Kidney epithelial cell (primary cell): ENCODE data around the gene PRM3. TPM values are rescaled to one million over a fixed set of nuclear protein-coding genes. Genes with fewer than 3 reads are reported as not detected.

Experiments
- DNase-seq: peaks from one replicate; pipeline ENCODE4 v3.0.0-alpha.2; 2010; ENCODE audit warnings: low read depth
- H3K27me3 ChIP-seq: 2 replicates; pipeline ENCODE4 v1.6.0; 2011; ENCODE audit warnings: low read length; ENCODE audit not compliant: control insufficient read depth, insufficient read depth
- H3K36me3 ChIP-seq: 2 replicates; pipeline ENCODE4 v1.5.1; 2011; ENCODE audit warnings: low read length; ENCODE audit not compliant: control insufficient read depth, insufficient read depth
- H3K4me3 ChIP-seq: 2 replicates; pipeline ENCODE4 v1.5.1; 2011; ENCODE audit warnings: low read depth, mild to moderate bottlenecking, control low read depth, low read length
- total RNA-seq: library from RNA; depleted of rRNA; stranded (reverse); fragments of >200 nt; gene quantifications from 2 replicates; pipeline ENCODE4 v1.2.3, GENCODE V29; 2015
- TF ChIP-seq, protein P1 (sequence below): IDR thresholded peaks from 2 replicates; pipeline ENCODE4 v1.5.1; 2011; ENCODE audit warnings: mild to moderate bottlenecking, moderate library complexity, low read length, control low read depth, inconsistent platforms; ENCODE audit not compliant: insufficient read depth, poor library complexity, severe bottlenecking

The PRM3 gene
- total RNA-seq, 1 donor from 2014 or later = not detected

DNA sequence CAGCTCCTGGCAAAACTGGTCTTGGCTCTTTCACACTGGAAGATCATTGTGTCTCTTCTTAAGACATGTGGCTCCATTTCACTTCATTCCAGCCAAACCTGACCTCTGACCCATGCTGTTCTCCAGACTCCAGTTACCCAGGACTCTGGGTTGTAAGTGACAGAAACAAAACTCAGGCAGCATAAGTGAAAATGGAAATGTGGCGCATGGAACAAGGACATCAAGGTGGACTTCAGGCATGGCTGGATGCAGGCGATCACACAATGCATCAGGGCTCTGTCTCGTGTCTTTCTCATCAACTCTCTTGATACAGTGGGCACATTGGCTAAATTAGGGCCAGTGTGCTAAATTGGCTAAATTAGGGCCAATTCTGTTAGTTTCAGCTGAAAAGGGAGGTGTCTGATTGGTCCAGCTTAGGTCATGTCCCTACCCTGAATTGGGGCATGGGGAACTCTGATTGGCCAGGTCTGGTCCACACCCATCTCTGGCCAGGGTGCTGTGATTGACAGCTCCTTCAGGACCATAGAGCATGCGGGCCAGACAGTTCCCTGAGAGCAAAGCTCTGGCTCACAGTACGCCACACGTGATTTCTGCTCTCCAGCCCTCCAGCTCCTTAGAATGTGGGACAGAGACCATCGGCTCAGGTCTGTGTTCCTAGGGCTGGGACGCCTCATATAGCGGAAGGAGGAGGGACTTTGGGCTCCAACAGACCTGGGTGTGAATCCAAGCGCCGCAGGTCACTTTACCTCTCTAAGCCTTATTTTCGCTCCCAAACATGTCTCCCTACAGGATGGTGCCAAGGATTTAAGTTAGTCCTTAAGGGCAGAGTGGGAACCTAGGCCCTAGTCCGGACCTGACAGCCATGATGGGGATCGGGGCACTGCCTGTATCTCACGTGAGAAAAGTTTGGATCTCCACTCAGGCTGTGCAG is 34.9 kb downstream of the PRM3 start:
- H3K4me3 ChIP-seq = no peak overlapping the region

GRCh38 chr16:11236461-11237254 is 36.8 kb downstream of the PRM3 start:
- Histone ChIP-seq H3K27me3 (no peaks in the 10 kb centered on the region), H3K4me3 (no peak overlapping the region), H3K36me3 (no peaks in the 10 kb centered on the region)
- DNase-seq = no peak
- TF ChIP-seq, protein P1, sequence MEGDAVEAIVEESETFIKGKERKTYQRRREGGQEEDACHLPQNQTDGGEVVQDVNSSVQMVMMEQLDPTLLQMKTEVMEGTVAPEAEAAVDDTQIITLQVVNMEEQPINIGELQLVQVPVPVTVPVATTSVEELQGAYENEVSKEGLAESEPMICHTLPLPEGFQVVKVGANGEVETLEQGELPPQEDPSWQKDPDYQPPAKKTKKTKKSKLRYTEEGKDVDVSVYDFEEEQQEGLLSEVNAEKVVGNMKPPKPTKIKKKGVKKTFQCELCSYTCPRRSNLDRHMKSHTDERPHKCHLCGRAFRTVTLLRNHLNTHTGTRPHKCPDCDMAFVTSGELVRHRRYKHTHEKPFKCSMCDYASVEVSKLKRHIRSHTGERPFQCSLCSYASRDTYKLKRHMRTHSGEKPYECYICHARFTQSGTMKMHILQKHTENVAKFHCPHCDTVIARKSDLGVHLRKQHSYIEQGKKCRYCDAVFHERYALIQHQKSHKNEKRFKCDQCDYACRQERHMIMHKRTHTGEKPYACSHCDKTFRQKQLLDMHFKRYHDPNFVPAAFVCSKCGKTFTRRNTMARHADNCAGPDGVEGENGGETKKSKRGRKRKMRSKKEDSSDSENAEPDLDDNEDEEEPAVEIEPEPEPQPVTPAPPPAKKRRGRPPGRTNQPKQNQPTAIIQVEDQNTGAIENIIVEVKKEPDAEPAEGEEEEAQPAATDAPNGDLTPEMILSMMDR = no peak

More for the DNA sequence above, 34.9 kb downstream of the PRM3 start:
- DNase-seq = no peak
- TF ChIP-seq, protein P1 = no peak
- Histone ChIP-seq H3K27me3 (no peaks in the 10 kb centered on the region), H3K36me3 (no peaks in the 10 kb centered on the region)

GRCh38 chr16:11235703-11235991 is 37.8 kb downstream of the PRM3 start:
- Histone ChIP-seq H3K27me3 (no peaks in the 10 kb centered on the region), H3K4me3 (no peak overlapping the region), H3K36me3 (no peaks in the 10 kb centered on the region)
- DNase-seq = no peak
- TF ChIP-seq, protein P1 = no peak

GRCh38 chr16:11234884-11235702 is 38.3 kb downstream of the PRM3 start:
- Histone ChIP-seq H3K4me3 (no peak overlapping the region), H3K36me3 (no peaks in the 10 kb centered on the region), H3K27me3 (no peaks in the 10 kb centered on the region)
- DNase-seq = no peak
- TF ChIP-seq, protein P1 = no peak

DNA sequence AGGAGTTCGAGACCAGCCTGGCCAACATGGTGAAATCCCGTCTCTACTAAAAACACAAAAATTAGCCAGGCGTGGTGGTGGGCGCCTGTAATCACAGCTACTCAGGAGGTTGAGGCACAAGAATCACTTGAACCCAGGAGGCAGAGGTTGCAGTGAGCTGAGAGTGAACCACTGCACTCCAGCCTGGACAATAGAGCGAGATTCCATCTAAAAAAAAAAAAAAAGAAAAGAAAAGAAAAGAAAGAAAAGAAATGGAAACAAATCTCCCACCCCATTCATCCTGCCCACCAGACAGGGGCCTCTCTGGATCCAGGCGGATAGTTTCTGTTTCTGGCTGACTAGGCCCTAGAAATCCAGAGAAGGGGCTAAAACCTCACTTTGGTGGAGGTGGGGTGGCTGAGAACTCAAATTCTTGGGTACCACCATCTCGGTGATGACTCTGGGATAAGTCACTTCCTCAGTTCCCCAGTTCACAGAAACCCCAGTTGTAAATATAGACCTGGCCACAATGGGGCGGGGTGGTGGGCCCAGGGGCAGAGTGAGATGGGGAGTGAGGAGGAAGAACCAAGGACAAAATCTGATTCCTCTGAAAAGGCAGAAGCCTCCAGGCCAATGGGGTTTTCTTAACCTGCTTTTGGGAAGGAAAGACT is 39.6 kb downstream of the PRM3 start:
- Histone ChIP-seq H3K27me3 (no peaks in the 10 kb centered on the region), H3K36me3 (no peaks in the 10 kb centered on the region), H3K4me3 (no peak overlapping the region)
- no peak for DNase-seq
- TF ChIP-seq, protein P1 = no peak
